ENCODE data around the gene KCNS1. TPM values are rescaled to one million over a fixed set of nuclear protein-coding genes. Genes with fewer than 3 reads are reported as not detected.

Gene KCNS1
- total and polyA plus RNA-seq, 2 donors (not counting 1 experiment from before 2014, with no cell fraction given), result 0.33 to 0.50 TPM

DNA sequence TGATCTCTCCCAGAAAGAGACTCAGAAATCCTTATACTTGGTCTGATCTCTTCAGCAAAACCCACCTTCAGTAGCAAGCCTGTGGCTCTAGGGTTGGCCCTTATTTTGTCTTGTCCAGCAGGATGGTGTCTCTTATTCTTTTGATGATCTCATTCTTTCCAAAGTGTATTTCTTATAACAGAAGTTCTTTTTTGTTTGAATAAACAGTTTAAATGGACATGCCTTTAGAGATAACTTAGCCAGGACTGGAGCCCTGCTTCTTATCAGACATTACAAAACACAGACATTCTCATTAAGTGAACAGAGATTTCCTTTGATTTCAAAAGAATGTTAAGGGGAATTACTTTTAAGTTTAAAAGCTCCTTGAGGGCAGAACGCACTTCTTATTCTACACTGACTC lies 31.7 kb downstream of the KCNS1 start:
- DNase-seq (ENCODE audit: low read depth in 2 of 2), result no peak
- peaks cover 5% of the 10 kb centered on the region for H3K4me1 ChIP-seq (ENCODE audit: control insufficient read depth, extremely low read depth, insufficient read depth, low read length)
- H3K9me3 ChIP-seq (ENCODE audit: control insufficient read depth, insufficient read depth, low read depth, low read length), result no peaks in the 10 kb centered on the region
- H3K4me3 ChIP-seq (replicated peaks in 1 of 4; ENCODE audit: control extremely low read depth in 1 of 4, insufficient read depth in 1 of 4, low read depth in 3 of 4, low read length in 4 of 4), result no peak overlapping the region
- H2AFZ ChIP-seq (ENCODE audit: low read length), result no peak overlapping the region
- H3K9ac ChIP-seq (ENCODE audit: insufficient read depth, low read length), result no peak overlapping the region
- H4K20me1 ChIP-seq (ENCODE audit: control insufficient read depth, extremely low read depth, insufficient read depth, low read length), result no peaks in the 10 kb centered on the region
- no peaks in the 10 kb centered on the region for H3K36me3 ChIP-seq (ENCODE audit: control insufficient read depth, insufficient read depth, low read length)
- H3K27me3 ChIP-seq (ENCODE audit: control insufficient read depth, insufficient read depth, low read length), result no peaks in the 10 kb centered on the region
- TF ChIP-seq EZH2 (IDR thresholded peaks at IDR 0.05; ENCODE audit: low read length, missing control alignments), result no peak
- TF ChIP-seq, protein P1, sequence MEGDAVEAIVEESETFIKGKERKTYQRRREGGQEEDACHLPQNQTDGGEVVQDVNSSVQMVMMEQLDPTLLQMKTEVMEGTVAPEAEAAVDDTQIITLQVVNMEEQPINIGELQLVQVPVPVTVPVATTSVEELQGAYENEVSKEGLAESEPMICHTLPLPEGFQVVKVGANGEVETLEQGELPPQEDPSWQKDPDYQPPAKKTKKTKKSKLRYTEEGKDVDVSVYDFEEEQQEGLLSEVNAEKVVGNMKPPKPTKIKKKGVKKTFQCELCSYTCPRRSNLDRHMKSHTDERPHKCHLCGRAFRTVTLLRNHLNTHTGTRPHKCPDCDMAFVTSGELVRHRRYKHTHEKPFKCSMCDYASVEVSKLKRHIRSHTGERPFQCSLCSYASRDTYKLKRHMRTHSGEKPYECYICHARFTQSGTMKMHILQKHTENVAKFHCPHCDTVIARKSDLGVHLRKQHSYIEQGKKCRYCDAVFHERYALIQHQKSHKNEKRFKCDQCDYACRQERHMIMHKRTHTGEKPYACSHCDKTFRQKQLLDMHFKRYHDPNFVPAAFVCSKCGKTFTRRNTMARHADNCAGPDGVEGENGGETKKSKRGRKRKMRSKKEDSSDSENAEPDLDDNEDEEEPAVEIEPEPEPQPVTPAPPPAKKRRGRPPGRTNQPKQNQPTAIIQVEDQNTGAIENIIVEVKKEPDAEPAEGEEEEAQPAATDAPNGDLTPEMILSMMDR (conservative IDR thresholded peaks at IDR 0.05 in 1 of 2, IDR thresholded peaks at IDR 0.05 in 1 of 2; ENCODE audit: low read depth in 1 of 2, low read length in 2 of 2), result no peak
- peaks cover 5% of the 10 kb centered on the region for H3K79me2 ChIP-seq (ENCODE audit: control insufficient read depth, insufficient read depth, low read length)
- H3K27ac ChIP-seq (ENCODE audit: insufficient read depth, low read length), result no peak overlapping the region
- no peak overlapping the region for H3K4me2 ChIP-seq (ENCODE audit: extremely low read depth, insufficient read depth, low read length)

DNA sequence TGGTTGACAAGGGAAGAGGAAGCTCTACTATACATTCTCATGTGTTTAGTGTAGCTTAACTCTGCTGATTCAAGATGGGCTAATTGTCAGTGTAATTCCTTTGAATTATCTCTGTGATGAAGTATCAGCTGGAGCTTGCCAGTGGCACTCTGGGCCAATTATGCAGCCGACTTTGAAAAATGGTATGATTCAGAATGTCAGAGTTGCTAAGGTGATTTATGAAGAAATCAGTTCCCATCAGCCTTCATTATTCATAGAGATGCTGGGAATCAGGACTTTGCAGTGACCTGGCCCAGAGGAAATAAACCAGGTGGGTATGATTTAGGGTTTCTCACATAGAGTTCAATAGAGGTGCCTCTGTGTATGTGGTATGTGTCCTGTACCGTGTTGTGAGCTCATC lies 33.4 kb downstream of the KCNS1 start:
- Histone ChIP-seq H3K4me2 (ENCODE audit: extremely low read depth, insufficient read depth, low read length) (no peak overlapping the region), H3K4me1 (ENCODE audit: control insufficient read depth, extremely low read depth, insufficient read depth, low read length) (peaks cover 5% of the 10 kb centered on the region), H3K9ac (ENCODE audit: insufficient read depth, low read length) (no peak overlapping the region), H3K4me3 (replicated peaks in 1 of 4; ENCODE audit: control extremely low read depth in 1 of 4, insufficient read depth in 1 of 4, low read depth in 3 of 4, low read length in 4 of 4) (no peak overlapping the region), H3K9me3 (ENCODE audit: control insufficient read depth, insufficient read depth, low read depth, low read length) (no peaks in the 10 kb centered on the region), H2AFZ (ENCODE audit: low read length) (no peak overlapping the region), H3K27ac (ENCODE audit: insufficient read depth, low read length) (no peak overlapping the region), H4K20me1 (ENCODE audit: control insufficient read depth, extremely low read depth, insufficient read depth, low read length) (no peaks in the 10 kb centered on the region), H3K36me3 (ENCODE audit: control insufficient read depth, insufficient read depth, low read length) (no peaks in the 10 kb centered on the region), H3K79me2 (ENCODE audit: control insufficient read depth, insufficient read depth, low read length) (peaks cover 5% of the 10 kb centered on the region), H3K27me3 (ENCODE audit: control insufficient read depth, insufficient read depth, low read length) (no peaks in the 10 kb centered on the region)
- DNase-seq (ENCODE audit: low read depth in 2 of 2), result peak in 1 of 2 donors; percentile 57
- TF ChIP-seq, protein P1 (conservative IDR thresholded peaks at IDR 0.05 in 1 of 2, IDR thresholded peaks at IDR 0.05 in 1 of 2; ENCODE audit: low read depth in 1 of 2, low read length in 2 of 2), result no peak
- TF ChIP-seq EZH2 (IDR thresholded peaks at IDR 0.05; ENCODE audit: low read length, missing control alignments), result no peak

DNA sequence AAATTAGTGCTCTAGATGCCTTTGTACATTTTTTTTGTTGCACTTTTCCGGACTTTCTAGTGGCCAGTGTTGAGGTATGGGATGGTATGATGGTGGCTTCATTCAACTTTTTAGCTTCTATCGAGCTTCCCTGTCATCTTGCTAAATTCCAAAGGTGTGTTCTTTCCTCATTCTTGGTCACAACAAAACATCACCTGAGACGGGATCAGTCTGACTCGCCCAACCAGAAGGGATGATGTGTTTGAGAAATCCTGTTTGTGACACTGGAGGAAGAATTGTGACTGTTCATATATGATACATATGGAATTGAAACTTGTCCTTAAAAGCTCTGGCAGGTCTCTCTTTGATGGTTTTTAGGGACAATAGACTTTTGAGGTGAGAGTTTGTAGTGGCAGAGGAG lies 33.8 kb downstream of the KCNS1 start:
- Histone ChIP-seq H3K4me1 (ENCODE audit: control insufficient read depth, extremely low read depth, insufficient read depth, low read length) (peaks cover 5% of the 10 kb centered on the region), H3K9ac (ENCODE audit: insufficient read depth, low read length) (no peak overlapping the region), H3K4me3 (replicated peaks in 1 of 4; ENCODE audit: control extremely low read depth in 1 of 4, insufficient read depth in 1 of 4, low read depth in 3 of 4, low read length in 4 of 4) (no peak overlapping the region), H3K79me2 (ENCODE audit: control insufficient read depth, insufficient read depth, low read length) (peaks cover 5% of the 10 kb centered on the region), H3K27me3 (ENCODE audit: control insufficient read depth, insufficient read depth, low read length) (no peaks in the 10 kb centered on the region), H3K36me3 (ENCODE audit: control insufficient read depth, insufficient read depth, low read length) (no peaks in the 10 kb centered on the region), H3K27ac (ENCODE audit: insufficient read depth, low read length) (no peak overlapping the region), H3K4me2 (ENCODE audit: extremely low read depth, insufficient read depth, low read length) (no peak overlapping the region), H3K9me3 (ENCODE audit: control insufficient read depth, insufficient read depth, low read depth, low read length) (no peaks in the 10 kb centered on the region), H4K20me1 (ENCODE audit: control insufficient read depth, extremely low read depth, insufficient read depth, low read length) (no peaks in the 10 kb centered on the region), H2AFZ (ENCODE audit: low read length) (no peak overlapping the region)
- DNase-seq (ENCODE audit: low read depth in 2 of 2), result no peak
- TF ChIP-seq, protein P1 (conservative IDR thresholded peaks at IDR 0.05 in 1 of 2, IDR thresholded peaks at IDR 0.05 in 1 of 2; ENCODE audit: low read depth in 1 of 2, low read length in 2 of 2), result no peak
- no peak for TF ChIP-seq EZH2 (IDR thresholded peaks at IDR 0.05; ENCODE audit: low read length, missing control alignments)

Data from fibroblast of lung (primary cell).